CD4-positive, alpha-beta T cell treated with Interleukin-4 for 4 hours (primary cell): Measurements from ENCODE around the gene NPBWR2.

Experiments
- DNase-seq: peaks from one replicate; pipeline ENCODE4 v3.0.0-alpha.2; 2020

NPBWR2 gene

GRCh38 chr20:64070244-64070993, 36.9 kb downstream of the NPBWR2 start:
- no peak for DNase-seq

DNA sequence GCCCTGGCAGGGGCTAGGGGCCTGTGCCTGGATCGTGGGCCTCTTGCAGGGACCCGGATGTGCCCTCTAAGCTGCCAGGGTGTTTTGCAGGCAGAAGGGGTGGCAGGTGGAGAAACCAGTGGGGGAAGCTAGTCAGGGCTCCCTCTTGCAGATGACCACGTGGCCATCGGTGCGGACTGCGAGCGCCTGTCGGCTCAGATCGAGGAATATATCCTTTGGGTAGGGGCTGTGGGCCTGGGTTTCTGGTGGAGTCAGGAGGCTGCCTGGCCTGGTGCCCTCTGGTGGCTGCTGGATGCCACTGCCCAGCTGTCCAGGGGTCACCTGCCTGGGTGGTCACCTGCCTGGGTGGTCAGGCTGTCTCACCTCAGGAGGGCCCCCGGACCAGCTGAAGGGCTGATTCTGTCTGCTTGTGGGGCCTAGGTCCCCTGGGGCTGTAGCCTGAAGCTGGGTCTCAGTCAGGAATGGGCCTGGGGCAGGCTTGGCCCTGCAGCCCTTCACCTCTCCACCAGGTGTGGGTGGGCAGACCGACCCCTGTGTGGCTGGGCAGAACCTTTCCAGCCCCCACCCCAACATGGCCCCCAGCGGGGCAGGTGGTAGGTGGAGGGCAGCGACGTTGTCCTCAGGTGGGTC, 37.6 kb downstream of the NPBWR2 start:
- no peak for DNase-seq

DNA sequence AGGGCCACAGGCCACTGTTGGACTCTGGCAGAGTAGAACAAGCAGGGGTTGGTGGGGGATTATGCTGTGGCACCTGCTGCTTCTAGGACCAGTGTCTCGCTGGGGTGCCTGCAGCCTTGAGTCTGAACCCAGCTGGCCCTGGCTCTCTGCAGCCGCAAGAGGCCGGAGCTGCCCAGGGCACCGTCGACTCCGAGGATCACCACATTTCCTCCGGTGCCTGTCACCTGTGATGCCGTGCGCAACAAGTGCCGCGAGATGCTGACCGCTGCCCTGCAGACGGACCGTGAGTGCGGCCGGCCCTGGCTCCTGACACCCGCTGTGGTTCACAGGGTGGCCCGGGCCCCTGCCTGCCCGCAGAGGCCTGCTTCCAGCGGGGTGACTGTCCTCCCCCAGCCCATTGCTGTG, 38.2 kb downstream of the NPBWR2 start:
- no peak for DNase-seq

- DNase-seq = no peak
Measured at GRCh38 chr20:64068386-64069208, 38.8 kb downstream of the NPBWR2 start.

GRCh38 chr20:64067733-64068307, 39.5 kb downstream of the NPBWR2 start:
- DNase-seq = no peak

DNA sequence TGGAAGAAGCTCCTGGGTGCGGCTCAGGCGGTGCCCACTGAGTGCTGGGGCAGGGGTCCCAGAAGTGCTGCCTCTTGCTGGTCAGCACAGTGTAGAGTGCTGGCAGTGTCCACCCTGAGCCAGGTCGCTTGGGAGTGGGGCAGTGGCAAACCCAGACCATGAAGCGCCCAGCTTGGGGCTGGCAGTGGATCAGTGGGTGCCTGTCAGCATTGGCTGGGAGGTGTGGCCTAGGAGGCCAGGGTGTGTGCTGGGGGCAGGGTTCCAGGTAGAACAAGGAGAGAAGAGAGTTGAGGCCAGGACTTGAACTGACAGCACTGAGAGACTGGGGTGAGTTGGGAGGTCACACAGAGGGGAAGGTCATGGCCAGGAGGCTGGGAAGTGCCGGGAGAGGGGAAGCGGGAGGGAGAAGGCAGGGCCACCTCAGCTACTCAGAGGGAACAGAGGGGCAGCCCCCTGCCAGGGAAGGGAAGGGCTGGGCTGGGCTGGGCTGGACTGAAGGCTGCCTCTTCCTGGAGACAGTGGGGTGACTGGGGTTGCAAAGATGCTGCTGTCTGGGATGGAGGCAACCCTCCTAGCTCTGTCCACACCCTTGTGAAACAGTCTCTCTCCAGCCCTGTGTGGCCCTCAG, 40.2 kb downstream of the NPBWR2 start:
- DNase-seq = no peak

DNA sequence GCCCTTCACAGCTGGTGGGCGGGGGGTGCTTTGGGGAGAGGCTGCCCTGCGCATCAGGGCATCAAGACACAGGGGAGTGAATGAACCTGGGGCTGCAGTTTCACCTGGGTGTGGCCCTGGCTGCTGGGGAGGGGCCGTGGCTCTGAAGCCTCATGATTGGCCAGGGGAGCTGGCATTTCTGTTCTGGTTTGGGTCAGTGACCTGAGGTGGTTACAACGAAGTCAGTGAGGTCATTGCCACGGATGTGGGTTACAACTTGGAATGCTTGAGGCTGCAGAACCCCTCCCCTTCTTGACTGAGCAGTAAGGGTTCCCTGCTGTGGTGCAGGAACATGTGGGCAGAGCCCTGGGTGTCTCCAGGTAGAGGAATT, 41.4 kb downstream of the NPBWR2 start:
- peak; percentile 73 for DNase-seq

DNA sequence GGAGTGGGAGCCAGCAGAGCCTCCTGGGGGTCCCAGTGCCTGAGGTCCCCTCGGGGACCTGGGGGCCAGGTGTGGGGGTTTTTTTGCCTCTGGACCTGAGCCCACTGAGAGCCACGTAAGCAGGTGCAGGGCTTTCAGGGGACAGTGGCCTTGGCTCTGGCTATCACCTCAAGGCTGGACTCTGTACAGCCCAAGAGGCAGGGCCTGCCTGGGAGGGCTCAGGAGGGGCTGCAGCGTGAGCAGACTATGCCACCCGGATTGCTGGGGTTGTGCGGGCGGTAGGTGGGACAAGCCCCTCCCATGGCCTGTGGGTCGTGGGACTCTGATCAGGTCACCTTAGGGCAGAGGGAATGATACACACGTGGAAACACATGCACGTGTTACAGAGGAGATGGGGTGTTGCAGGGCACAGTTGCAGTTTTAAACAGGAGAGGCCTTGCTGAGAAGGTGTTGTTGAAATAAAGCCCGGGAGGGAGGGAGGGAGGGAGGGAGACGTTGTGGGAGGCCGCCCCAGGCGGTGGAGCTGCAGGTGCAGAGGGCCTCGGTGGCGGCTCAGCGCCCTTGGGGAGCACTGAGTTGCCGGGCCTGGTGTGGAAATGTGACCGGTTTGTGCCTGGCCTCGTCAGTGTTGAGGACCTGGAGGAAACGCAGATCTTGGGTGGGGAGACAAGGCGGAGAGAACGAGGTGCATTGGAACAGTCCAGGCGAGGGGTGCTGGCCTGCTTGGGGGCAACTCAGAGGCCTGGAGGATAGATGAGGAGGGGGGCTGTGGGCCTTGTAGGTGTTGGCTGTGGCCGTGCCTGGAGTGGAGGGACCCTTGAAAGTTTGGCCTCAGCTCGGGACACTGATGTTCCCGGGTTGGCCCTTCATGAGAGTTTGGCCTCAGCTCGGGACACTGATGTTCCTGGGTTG, 42.0 kb downstream of the NPBWR2 start:
- DNase-seq = no peak

DNA sequence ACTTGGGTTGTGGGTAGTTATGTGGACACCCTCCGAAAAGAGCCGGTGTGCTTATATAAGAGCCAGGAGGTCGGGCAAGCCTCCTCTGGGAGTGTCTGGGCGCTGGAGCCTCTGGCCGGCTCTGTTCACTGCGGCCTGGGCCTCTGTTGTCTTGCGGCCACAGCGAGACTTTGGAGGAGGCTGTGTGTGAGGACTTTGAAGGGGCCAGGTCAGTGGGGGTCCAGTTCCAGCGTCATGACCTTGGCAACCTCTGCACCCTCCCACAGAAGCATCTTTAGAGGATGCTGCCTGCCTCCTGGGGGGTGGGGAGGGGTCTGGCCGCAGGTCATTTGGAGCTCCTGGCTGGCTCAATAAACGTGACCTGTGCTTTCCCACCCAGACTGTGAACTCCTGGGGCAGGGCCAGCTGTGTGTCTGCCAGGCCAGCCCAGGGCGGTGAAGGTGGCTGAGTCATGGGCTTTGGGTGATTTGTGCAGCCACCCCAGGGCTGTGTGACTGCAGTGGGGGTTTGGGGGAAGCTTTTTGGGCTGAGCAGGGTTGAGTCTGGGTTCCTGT, 43.1 kb downstream of the NPBWR2 start:
- no peak for DNase-seq

DNA sequence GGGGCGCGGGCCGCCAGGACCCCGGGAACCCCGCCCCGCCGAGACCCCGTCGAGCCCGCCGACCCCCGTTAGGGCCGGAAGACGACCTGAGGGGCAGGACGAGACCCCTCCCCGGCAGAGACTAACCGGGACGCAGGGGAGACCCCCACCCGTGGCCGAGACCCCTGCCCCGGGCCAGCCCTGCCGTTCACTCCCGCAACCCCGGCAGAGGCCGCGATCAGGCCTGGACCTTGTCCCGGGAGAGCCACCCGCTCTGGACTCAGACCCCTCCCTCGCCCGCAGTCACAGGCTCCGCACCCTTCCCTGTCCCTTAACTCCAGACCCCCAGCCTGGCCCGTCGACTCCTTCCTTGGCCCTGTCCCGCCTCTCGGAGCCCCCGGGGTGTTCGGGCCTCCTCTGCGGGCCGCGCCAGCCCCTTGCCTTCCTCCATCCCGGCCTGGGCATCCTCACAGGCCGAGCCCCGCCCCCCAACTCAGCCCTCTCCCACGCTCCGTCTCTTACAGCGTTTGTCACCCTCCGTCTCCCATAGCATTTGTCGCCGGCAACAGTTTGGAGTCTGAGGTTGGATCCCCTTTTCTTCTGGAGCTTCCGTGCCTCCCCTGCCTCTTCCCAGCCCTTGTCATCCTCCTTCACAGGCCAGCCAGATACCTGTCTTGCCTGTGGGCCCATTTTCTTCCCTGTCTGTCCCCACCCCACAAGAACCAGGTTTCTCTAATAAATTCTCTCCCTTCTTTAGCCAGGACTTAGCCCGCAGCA, 43.8 kb downstream of the NPBWR2 start:
- DNase-seq = no peak

GRCh38 chr20:64062596-64063388, 44.6 kb downstream of the NPBWR2 start, which contains the start of gene TCEA2:
TSS of gene TCEA2 (plus strand) at chr20:64063198. CDS start at chr20:64063313, 115 bp downstream.
- peak; percentile 93 for DNase-seq

DNA sequence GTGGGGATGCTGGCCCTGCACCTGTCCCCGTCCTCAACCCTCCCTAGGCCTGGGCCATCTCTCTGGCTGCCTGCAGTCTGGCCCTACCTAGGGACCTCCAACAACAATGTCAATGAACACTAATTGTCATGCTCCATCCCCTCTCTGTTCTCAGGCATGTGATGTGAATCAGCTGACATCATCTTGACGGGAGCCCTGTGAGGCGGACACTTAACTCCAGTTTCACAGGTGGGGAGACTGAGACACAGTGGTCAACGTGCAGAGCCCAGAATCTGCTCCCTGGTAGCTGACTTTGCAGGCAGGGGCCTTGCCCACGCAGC, 45.1 kb downstream of the NPBWR2 start:
- no peak for DNase-seq

GRCh38 chr20:64058536-64058935, 48.8 kb downstream of the NPBWR2 start:
- no peak for DNase-seq

DNA sequence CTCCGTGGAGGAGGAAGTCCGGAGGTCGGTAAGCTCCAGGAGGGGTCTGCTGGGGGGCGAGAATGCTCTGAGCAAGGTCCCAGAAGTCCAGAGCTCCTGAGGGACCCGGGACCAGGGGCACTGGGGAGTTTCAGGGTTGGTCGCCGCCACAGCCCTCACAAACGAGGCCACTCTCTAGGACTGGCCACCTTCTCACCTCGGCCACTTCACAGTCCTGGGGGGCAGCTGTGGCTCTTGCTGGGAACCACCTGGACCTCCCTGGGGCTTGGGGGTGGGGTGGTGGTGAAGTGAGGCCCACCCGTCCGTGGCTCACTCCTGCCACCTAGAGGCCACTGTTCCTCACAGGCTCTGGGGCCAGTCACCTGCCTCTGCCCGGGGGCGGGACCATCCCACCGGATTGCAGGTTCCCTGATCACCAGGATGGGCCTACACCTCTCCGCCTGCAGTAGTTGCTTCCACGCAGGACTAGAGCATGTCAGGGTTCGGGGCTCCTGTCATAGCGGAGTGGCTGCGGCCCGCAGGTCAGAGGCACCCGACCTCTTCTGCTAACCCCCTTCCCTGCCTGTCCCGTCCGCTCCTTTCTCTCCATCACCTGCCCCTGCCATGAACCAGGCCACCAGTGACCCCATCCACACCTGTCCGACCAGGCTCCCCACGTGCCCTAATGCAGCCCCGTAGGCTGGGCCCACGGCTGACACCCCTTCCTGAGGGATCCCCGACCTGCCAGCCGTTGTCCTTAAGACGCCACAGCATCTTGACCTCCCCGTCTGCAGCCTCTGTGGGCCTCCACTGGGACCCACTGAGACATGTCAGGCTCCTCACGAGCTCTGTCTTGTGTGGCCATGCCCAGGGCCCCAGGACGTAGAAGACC, 49.5 kb downstream of the NPBWR2 start:
- peak; percentile 65 for DNase-seq

GRCh38 chr20:64056889-64057627, 50.3 kb downstream of the NPBWR2 start:
- no peak for DNase-seq

DNA sequence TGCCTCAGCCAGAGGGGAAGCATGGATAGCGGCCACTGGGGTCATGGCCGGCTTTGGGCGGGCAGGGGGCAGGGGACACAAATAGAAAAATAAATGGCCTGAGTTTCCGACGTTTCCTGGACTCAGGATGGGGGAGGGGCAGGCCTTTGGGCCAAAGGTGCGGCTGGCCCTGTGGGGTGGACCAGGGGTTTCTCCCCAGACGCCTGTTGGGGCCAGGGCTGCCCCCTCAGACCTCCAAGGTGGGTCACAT, 50.8 kb downstream of the NPBWR2 start:
- DNase-seq = no peak

DNA sequence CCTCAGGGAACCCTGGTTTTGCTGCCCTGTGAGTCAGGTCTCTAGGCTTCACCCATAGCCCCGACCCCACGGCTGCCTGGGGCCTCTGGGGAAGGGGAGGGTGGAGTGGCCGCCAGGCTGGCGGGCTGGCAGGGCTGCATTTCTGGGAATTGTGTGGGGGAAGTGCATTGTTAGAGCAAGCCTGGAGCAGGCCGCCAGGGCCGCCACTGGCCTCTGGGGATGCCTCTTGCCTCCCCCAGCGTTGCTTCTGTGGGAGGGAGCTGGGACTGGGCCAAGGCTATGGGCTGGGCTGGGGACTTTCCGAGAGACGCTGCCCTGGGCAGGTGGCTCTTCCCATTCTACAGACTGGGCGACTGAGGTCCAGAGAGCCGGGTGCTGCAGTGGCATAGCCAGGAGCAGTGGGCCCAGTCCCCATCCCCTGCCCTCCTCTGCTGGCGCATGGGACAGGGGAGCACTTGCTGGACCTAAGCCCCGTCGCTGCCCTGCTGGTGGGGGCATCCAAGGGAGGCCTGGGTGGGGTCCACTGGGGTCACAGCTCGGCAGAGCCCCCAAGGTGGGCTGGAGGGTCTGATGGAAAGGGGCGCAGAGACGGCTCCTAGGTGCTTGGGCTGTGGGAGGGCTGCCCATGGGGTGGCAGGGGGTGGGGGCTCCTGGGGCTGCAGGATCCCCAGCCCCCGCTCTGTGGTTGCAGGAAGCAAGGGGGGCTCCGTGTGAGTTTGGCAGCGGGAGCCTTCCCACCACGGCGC, 51.3 kb downstream of the NPBWR2 start:
- DNase-seq = no peak

GRCh38 chr20:64055396-64055892, 51.9 kb downstream of the NPBWR2 start:
- no peak for DNase-seq
